Measurements from ENCODE around the gene DACT2.
"Not testable (repeated sequence)": the region's sequence is repeated elsewhere in the genome, so short reads cannot be mapped to it uniquely, and the experiment has no call there.

DACT2 gene

DNA sequence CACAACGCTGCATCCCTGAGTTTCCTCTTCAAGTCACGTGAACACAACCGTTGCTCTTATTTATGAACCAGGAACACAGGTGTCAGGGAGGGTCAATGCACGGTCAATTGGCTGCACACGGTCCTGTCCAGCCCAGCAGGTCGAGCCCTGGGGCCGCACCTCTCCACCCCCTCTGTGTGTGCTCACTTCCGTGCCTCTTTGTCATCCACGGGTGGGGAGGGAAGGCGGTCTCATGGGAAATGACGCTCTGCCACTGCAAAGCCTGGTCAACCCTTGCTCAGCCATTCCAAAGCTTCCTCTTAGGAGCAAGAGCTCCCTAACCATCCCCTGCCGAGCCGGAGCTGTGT, 38.7 kb downstream of the DACT2 start:
- DNase-seq = no peak

DNA sequence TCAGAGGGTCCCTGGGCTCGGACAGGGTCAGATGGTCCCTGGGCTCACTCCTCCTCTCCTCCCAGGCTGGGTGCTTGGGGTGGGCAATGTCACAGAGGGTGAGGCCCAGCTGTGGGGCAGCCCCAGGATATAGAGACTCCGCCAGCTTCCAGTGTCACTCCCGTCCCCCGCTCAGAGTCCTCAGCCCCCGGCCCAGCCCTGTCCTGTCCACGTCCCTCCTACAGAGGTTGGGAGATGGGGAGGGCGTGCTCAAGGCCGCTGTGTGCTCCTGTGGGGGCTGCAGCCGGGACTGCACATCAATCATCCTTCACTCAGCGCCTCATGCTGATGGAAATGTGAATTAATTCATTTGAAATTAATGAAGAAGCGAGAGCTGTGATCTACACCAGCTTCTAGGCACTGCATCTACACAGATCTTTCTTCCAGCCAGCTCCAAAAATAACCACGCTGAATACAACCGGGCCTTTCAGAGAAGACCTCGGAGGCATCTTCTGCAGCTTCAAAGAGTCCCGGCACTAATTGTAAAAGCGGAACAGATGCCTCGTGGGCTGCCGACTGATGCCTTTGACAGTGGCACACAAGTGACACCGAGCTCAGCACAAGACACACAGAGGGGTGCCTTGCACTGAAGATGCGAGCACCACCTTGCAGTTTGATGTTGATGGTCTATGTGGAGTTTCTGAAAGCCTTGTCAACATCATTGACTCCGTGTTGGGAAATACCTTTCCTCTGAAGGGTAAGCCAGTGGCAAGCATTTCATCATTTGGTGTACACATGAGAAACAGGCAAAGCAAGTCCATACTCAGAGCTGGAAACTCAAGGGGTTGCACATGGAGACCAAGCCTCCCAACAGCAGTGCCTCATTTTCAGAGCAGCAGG, 39.3 kb downstream of the DACT2 start:
- DNase-seq = no peak

DNA sequence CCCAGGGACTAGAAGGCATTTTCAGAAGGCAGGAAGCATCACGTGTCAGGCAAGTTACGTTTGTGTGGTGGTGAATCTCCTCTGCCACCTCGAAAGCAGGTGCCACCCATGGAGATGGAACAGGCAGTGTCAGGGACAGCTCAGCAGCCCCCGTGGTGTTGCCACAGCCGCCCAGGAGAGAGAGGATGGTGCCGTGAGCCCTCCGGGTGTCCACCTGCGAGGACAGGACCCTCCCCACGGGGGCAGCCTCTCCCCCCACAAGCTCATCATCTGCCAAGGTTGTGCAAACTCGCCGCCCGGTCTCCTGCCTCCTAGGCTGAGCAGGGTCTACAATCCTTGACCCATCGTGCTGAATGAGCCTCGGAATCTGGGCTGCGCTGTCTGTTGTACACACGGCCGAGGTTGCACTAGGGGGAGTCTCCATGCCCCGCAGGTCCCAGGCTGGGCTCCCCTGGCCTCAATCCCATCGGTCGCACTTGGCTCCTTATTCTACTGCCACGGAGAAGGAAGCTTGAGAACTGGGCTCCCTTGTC, 40.1 kb downstream of the DACT2 start:
- no peak for DNase-seq

DNA sequence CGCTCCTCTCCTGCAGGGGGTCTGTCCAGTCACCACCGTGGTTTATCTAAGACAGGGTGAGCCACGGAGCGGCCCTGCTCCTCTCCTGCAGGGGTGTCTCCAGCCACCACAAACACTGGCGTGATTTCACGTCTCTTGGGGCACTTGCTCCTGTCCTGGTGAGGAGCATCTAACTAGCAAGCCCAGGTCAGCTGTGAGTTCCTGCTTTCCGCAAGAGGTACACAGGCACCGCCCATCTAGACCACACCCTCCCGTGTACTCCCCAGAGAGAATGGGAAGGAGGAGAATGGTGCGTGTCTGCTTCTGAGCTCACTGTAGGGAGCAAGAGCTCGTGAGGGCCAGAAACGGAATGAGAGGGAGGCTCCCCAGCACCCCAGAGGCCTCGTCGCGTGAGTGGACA, 40.7 kb downstream of the DACT2 start:
- peak in 1 of 2 experiments; percentile 5 for DNase-seq

DNA sequence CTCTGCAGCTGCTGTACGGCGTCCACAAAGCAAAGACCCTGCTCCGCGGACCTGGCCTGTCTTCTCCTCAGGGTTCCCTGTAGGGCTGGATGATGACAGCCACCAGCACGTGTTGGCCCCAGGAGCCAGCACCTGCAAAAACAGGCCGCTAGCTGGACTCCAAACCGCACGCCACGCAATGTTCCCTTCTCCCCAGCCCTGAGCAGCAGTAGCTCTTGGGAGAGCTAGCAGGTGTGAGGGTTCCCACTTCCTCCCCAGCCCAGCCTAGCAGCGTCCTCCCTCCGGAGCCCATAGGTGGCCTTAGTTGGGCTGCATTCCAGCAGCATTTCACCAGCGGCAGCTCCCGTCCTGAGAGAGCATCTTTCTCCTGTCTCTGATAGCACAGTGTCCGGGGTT, 42.3 kb downstream of the DACT2 start:
- DNase-seq = no peak

DNA sequence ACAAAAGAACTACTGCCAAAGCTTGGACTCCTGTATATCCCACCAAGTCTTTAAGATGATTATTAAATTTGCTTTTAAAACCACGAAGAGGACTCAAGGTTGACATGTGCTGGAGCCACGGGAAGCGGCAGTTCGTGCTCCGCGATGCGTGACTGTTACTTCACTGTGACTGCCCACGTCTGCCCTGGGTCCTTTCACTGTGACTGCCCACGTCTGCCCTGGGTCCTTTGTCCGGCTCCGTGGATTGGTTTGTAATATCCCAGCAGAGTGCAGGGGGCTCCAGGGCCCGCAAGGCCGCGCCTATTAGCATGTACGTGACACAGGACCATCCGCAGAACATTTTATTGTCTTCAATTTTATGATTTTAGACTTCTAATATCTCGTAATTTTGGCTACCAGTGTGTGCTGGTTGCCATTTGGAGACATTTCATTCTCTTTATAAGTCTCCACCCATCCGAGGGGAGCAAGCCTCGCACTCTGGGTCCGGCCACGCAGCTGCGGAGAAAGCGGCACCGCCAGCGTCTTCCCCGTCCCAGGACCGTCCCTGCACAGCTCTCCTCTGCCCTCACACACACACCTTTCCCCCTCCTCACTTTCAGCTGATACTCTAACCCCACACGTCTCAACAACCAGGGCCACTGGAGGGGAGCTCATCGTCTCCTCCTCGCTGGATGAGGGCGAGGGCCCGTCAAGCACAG, 42.9 kb downstream of the DACT2 start:
- DNase-seq = no peak

DNA sequence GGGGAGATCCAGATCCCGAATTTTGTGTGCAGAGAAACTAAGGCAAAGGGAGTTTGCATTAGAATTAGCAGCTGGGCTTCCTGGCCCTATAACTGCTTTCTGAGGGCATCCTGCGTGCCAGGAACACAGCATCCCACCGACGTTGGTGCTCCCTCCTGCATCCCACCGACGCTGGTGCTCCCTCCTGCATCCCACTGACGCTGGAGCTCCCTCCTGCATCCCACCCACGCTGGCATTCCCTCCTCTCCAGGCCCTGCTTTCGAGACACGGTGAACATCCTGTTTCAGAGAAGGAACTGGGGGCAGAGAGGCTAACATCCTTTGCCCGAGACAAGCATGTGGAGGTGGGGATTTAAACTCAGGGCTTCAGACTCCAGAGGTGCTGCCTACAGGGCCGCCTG, 44.4 kb downstream of the DACT2 start:
- DNase-seq = no peak

DNA sequence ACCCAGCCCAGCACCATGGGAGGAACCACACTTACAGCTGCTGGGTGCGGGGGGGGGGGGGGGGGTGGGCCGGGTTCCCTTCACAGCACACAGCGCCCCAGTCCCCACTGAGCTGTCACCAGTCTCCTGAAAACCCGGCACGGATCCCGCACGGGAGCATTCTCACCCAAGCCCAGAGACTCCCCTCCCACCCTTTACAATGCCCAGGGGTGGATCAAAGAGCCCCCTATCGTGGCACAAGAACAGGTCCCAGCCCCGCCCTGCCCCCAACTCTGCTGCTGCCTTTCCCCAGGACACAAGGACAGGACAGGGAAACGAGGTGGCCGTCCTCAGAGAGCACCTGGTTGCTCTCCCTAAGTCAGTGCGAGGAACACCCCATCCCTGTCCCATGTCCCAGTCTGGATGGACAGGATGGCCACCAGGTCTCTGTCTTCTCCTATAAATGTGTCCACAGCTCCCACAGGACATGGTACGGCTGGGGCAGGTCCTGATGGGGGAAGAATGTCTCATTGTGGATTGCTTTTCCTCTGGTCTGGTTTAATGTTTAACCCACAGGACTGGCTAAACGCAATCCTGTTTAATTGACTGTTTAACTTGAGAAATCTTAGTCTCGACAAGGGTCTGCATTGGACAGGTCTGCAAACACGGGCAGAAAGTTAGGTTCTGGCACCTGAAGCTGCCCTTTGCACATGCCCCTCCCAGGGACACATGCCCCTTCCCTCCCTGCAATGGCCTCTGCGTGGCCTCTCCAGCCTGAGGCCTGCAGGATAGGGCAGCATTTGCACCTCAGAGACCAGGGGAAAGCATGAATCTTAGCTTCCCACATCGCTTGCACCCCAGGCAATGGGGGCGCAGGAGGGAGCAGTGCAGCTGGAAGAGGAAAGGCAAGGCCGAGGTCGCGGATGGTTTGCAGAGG, 45.3 kb downstream of the DACT2 start:
- DNase-seq = peak in 1 of 2 experiments; percentile 9

DNA sequence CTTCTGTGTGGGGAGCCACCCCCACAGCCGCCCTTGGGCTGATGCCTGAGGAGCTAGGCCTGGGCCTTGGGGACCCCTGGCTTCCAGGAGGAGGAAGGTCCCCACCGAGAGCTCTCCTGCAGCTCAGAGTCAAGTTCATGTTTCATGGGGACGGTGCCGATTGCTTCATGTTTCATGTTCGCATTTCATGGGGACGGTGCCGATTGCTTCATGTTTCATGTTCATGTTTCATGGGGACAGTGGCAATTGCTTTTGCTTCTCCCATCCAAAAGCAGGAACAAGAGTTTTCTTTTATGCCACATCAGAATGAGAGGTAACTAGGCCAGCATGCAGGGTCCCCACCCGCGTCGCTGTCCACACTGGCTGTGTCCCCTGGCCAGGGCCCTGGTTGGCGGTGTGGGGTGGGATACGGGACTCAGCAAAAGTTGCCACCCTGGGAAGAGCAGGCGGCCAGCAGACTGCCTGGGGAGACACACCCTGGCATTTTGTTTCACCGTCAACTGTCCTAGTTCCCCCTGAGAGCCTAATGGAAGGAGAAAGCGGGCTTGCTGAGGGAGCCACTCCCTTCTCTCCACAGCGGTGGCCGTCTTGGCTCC, 46.0 kb downstream of the DACT2 start:
- no peak for DNase-seq

DNA sequence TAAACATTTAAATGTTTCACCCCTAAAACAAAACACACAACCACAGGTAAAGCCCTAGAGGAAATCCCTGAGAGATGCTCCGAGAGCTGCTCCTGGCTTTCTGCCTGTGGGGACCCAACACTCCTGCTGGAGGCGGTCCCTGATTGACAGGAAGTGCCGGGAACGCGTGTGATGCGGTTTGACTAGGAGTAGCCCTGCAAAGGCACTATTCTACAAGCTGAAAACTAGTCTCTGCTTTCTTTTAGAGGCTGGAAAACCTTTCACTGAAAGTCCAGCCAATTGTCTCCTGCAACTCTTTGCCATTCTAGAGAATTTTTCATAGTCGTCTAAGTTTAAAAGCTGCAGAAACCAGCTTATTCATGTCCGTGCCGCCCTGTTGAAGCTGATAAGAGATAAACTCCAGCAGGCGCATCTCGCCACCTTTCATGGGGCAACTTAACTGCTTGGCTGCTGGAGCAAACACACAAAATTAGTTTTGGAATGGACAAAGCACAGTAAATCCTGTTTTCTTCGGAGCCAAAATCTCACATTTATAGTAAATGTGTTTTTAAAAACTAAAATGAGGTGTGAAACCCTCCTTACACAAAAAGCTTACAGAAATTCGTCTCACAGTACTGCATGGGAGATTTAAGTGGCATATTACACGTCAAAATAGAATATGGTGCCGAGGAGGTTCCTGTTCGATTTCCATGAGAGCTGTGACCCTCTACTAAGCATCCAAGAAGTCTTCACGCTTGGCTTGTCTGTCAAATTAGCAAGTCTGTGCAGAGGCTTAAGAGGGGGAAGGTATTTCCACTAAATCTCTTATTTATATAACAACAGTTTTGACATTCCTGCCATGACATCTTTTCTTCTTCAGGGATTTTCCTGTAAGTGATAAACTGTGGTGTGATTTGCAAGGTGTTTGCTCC, 46.9 kb downstream of the DACT2 start:
- DNase-seq = no peak

DNA sequence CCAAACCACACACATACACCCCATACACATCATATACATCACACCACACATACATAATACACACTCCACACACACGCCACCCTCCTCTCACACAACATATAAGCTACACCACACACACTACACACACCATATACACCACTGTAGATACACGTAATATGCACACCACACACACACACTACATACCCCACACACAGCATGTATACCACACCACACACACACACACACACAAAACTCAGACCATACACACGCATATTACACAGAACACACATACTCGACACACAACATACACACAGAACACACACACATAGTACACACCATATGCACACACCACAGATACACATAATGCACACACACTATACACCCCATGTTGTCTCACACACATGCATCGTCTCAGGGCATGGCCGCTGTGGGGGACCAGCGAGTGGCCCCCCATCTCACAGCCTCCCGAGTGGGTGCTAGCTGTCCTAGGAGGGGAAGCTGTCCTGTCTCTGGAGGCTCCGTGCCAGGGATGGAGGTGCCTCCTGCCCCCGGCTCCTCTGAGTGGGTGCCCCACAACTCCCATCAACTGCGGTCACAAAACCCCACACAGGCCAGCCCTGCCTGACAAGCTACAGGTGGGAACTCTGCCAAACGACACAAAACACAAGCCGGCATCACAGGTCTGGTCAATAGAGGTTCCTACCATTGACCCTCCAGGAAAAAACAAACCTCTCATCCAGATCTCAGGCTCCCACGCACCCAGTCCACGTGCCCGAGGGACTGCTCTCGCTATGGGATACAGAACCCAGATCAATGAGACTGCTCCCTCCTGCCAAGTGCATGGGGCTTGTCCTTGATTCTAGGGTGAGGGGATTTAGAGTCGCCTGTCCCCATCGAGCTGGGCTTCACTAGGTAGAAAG, 49.1 kb downstream of the DACT2 start:
- no peak for DNase-seq

DNA sequence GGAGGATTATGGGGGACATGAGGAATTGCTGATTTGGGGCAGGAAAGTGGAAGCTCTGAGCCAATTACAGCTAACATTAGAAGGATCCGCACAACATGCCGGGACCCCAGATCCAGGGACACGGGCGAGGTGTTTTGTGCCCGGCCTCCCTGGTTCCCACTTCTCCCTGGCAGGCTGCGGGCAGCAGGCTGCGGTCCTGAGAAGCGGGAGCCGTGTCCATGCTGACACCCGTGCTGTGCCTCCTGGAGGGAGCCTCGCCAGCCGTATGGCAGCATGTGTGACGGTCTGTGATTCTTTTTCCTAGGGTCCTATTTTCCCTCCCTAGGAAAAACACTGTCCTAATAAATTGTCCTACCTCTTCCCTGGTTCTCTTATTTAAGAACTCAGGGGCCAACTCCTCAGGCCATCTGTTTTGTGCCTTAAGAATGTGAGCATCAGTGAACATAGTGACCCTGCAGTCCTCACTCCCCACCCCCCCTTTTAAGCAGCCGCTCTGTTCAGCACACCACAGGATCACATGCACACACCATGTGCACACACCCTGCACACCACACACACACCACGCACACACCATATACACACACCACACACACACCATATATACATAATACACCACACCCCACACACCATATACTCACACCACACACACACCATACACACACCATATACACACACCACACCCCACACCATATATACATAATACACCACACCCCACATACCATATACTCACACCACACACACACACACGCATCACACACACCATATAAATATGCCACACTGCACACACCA, 49.9 kb downstream of the DACT2 start:
- no peak for DNase-seq

DNA sequence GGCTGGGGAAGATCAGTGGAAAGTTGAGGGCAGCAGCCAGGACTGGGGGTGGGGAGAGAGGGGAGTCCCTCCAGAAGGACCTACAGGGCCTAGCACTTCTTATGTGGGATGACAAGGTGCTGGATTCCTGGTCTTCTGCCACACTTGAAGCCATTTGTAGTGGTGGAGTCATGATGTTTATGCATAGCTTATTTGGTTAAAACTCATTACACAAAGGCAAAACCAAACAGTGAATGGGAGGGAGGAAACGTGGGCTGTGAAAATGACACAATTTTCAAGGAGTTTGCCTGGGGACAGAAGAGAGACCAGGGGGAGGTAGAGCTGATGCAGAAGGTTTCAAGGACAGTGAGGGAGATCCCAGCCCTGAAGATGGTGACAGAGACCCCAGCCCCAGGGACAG, 50.8 kb downstream of the DACT2 start:
- DNase-seq = no peak

DNA sequence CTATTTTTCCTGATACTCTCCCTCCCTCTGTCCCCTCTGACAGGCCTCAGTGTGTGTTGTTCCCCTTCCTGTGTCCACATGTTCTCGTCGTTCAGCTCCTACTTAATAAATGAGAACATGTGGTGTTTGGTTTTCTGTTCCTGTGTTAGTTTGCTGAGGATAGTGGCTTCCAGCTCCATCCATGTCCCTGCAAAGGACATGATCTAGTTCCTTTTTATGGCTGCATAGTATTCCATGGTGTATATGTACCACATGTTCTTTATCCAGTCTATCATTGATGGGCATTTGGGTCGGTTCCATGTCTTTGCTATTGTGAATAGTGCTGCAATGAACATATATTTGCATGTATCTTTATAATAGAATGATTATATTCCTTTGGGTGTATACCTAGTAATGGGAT, 51.8 kb downstream of the DACT2 start:
- DNase-seq = not testable (repeated sequence)

DNA sequence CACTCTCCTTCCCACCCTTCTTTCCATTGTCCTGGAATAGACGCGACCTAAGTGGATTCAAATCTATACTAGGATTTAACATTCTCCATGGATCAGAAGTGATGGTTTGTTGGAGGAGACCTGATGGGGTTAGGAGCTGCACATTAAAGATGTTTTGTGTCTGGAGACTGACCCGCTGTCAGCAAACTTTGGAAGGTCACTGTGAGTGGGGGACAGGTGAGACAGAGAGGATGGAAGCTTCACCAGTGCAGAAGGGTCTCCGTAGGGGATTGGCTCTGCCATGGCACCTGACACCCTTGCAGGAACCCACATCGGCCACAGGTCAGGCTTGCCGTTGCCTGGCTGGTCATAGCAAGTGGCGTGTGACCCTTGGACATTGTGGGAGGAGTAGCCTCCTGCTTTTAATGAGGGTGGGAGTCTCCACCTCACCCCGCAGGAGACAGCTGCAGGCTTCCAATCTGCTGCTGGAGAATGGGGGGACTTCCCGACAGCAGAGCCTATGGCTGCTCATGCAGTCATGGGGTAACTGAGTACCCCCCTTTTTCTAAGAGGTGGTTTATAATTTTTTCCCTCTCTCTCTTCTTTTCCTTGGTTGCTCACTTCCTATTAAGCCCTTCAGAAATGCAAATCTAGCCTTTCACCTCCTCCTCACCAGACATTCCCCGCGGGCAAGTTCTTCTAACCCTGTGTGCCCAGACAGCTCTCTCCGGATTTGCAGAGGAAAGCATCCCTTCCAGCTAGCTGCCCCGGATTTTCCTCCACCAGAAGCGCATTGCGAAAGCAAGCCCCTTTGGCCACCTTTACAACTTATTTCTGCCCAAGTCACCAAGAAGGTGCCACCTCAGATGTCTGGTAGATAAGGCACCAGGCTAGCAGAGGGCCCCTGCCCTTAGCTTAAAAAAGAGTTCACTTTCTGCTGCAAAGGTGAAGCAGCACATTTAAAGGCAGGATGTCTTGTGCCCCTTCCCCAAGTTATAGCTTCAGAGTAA, 53.5 kb downstream of the DACT2 start:
- no peak for DNase-seq

DNA sequence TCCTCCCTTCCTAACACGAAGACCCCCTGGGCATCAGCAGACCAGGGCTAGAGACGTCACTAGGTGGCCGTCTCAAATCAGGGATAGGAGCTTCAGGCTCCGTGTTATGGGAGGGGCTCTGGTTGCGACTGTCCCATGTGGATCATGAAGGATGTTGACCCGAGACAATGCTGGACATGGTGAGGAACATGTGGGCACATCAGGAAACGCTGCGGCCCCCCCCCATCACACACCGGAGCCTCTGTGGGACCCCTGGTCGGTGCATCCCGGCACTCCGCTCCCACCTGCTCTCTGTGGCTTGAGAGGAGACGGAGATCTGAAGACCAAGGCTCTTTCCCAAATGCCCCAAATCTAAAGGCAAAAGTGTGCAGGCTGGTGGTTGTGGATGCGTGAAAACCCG, 54.2 kb downstream of the DACT2 start:
- no peak for DNase-seq

DNA sequence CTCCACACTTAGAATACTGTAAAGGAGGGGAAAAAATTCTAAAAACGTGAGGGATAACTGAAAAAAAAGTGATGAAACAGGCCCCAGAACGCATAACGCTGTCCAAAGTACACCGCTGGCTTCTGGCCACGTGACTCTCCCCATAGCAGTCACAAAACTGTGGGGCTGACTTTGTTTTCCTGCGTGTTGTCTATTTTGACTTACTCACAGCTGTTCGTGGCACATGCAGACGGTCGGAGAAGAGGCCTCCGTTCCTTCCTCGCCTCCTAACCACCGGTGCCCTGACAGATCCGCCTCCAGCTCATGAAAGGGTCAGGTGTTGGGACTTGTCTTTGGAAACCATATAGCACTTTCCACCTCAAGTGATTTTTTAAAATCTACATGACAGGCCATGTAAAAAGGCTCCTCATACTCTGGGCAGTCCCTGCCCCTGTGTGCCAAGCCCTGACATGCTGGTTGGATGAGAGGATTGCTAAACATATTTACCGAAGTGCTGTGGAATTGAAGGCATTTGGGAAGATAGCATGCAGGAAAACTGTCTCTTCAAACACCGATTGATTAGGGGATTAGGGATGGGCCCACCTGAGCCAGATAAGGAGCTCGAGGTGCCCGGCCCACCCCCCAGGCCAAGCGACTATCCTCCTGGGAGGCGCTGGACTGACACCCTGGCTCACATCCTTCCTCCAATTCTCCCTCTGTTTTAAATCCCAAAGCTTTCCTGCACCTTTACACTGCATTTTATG, 54.8 kb downstream of the DACT2 start:
- DNase-seq = no peak
